Measurements from ENCODE around the gene OR6C76.

Gene OR6C76

DNA sequence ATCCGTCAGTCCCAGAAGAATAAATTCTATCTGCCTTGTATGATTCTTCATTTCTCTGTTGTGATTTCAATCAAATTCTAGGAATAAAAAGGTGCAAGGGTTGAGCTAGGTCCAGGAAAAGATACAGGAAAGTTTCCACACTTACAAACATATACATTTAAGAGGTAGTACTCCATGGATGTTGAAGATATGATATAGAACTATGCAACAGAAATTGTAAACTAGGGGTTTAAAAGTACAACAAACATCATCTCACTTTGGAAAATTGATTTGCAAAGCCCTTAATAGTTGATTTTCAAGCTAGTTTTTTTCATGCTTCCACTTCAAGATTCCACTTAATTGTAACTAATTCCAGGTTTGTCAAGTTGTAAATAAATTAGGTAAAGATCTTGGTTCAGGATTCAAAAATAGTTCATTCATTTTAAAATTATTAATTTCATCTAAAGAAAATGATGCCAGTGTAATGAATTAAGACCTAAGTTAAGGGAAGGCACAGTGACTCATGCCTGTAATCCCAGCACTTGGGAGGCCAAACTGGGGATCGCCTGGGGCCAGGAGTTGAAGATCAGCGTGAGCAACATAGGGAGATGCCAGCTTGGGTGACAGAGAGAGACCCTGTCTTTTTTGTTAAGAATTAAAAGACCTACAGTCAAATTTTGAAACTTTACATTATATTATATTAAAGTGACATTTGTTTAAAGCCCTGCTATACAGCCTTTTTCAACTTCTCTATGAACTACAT, 44.2 kb downstream of the OR6C76 start, which contains the start of gene OR6C70:
Gene OR6C70 (minus strand): TSS at position 51 of the 742 bp plus-strand sequence. CDS start 0 bp downstream, at position 51.
- Histone ChIP-seq H2AFZ (ENCODE audit: low read length) (no peak within 1 kb of the TSS), H3K36me3 (ENCODE audit: insufficient read depth, low read length) (no peaks in the 10 kb centered on the region), H3K4me3 (ENCODE audit: low read length, poor library complexity, severe bottlenecking) (no peak within 1 kb of the TSS), H3K4me2 (ENCODE audit: low read depth, low read length, poor library complexity, severe bottlenecking) (no peak within 1 kb of the TSS), H3K4me1 (ENCODE audit: insufficient read depth, low read length, poor library complexity, severe bottlenecking) (no peaks in the 10 kb centered on the region), H4K20me1 (ENCODE audit: insufficient read depth, low read length, poor library complexity, severe bottlenecking) (no peaks in the 10 kb centered on the region), H3K9ac (ENCODE audit: low read depth, low read length, poor library complexity, severe bottlenecking) (no peak within 1 kb of the TSS), H3K9me3 (ENCODE audit: insufficient read depth, low read depth, low read length) (no peaks in the 10 kb centered on the region), H3F3A (ENCODE audit: low read depth) (no peaks in the 10 kb centered on the region), H3K27me3 (ENCODE audit: insufficient read depth, low read length, poor library complexity, severe bottlenecking) (no peaks in the 10 kb centered on the region), H3K79me2 (ENCODE audit: insufficient read depth, low read length) (no peaks in the 10 kb centered on the region), H3K9me2 (replicated peaks; ENCODE audit: low read depth, low read length) (no peaks in the 10 kb centered on the region)
- TF ChIP-seq, protein P1, sequence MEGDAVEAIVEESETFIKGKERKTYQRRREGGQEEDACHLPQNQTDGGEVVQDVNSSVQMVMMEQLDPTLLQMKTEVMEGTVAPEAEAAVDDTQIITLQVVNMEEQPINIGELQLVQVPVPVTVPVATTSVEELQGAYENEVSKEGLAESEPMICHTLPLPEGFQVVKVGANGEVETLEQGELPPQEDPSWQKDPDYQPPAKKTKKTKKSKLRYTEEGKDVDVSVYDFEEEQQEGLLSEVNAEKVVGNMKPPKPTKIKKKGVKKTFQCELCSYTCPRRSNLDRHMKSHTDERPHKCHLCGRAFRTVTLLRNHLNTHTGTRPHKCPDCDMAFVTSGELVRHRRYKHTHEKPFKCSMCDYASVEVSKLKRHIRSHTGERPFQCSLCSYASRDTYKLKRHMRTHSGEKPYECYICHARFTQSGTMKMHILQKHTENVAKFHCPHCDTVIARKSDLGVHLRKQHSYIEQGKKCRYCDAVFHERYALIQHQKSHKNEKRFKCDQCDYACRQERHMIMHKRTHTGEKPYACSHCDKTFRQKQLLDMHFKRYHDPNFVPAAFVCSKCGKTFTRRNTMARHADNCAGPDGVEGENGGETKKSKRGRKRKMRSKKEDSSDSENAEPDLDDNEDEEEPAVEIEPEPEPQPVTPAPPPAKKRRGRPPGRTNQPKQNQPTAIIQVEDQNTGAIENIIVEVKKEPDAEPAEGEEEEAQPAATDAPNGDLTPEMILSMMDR (conservative IDR thresholded peaks at IDR 0.05; ENCODE audit: low read length): no peak
- TF ChIP-seq EZH2phosphoT487 (IDR thresholded peaks at IDR 0.05; ENCODE audit: borderline replicate concordance): no peak

GRCh38 chr12:55472264-55472663, 46.2 kb downstream of the OR6C76 start:
- Histone ChIP-seq H4K20me1 (ENCODE audit: insufficient read depth, low read length, poor library complexity, severe bottlenecking) (no peaks in the 10 kb centered on the region), H3K9ac (ENCODE audit: low read depth, low read length, poor library complexity, severe bottlenecking) (no peak overlapping the region), H3K9me3 (ENCODE audit: insufficient read depth, low read depth, low read length) (no peaks in the 10 kb centered on the region), H3K4me2 (ENCODE audit: low read depth, low read length, poor library complexity, severe bottlenecking) (no peak overlapping the region), H3K4me3 (ENCODE audit: low read length, poor library complexity, severe bottlenecking) (no peak overlapping the region), H3K27me3 (ENCODE audit: insufficient read depth, low read length, poor library complexity, severe bottlenecking) (no peaks in the 10 kb centered on the region), H3K9me2 (replicated peaks; ENCODE audit: low read depth, low read length) (no peaks in the 10 kb centered on the region), H2AFZ (ENCODE audit: low read length) (no peak overlapping the region), H3F3A (ENCODE audit: low read depth) (no peaks in the 10 kb centered on the region), H3K4me1 (ENCODE audit: insufficient read depth, low read length, poor library complexity, severe bottlenecking) (no peaks in the 10 kb centered on the region), H3K36me3 (ENCODE audit: insufficient read depth, low read length) (no peaks in the 10 kb centered on the region), H3K79me2 (ENCODE audit: insufficient read depth, low read length) (no peaks in the 10 kb centered on the region)
- TF ChIP-seq, protein P1 (conservative IDR thresholded peaks at IDR 0.05; ENCODE audit: low read length): no peak
- TF ChIP-seq EZH2phosphoT487 (IDR thresholded peaks at IDR 0.05; ENCODE audit: borderline replicate concordance): no peak
